ENCODE results near the gene LLGL1.

Gene LLGL1

DNA sequence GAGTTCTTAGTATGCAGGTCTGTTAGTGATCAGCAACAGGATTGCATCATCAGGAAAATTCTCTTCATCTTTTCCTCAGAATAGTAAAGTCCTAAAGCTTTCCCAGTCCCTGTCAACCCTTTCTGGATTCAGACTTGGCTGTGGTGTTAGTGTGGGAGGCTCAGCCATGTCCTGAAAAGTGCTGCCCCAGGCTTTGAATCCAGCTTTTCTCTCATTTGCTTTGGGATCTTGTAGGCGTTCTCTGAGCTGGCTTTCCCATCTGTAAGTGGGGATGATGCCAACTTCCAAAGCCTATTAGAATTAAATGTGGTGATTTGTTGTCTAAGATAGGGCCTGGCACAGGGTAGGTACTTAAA is 38.8 kb upstream of the LLGL1 start:
- Mint-ChIP-seq H3K36me3 (peaks cover 9% of the 10 kb centered on the region), H3K9me3 (no peaks in the 10 kb centered on the region), H3K4me1 (peaks cover 52% of the 10 kb centered on the region), H3K27me3 (no peaks in the 10 kb centered on the region), H3K4me3 (peak overlapping the region; percentile 95), H3K27ac (peak overlapping the region; percentile 97)
- no peak for ATAC-seq (ENCODE audit: low read depth)
- no peak for DNase-seq (ENCODE audit: low spot score in 2 of 2)

DNA sequence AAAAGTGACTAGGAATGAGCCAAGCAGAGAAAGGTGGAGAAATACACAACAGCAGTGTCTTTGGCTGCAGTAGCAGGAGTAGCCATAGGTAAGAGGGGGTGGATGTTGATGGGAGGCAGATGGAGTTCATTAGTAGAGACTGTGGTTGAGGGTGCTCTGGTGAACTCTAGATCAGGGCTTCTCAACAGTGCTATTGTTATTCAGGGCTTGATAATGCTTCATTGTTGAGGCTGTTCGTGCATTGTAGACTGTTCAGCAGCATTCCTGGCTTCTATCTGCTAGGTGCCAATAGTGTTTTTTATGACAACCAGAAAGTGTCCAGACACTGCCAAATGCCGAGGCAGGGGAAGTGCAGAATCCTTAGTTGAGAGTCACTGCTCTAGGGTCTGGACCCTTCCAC is 38.2 kb upstream of the LLGL1 start:
- Mint-ChIP-seq H3K36me3 (peaks cover 9% of the 10 kb centered on the region), H3K9me3 (no peaks in the 10 kb centered on the region), H3K27me3 (no peaks in the 10 kb centered on the region), H3K4me1 (peaks cover 48% of the 10 kb centered on the region), H3K27ac (peak overlapping the region; percentile 3), H3K4me3 (peak overlapping the region; percentile 95)
- DNase-seq (ENCODE audit: low spot score in 2 of 2) (no peak), ATAC-seq (ENCODE audit: low read depth) (no peak)

DNA sequence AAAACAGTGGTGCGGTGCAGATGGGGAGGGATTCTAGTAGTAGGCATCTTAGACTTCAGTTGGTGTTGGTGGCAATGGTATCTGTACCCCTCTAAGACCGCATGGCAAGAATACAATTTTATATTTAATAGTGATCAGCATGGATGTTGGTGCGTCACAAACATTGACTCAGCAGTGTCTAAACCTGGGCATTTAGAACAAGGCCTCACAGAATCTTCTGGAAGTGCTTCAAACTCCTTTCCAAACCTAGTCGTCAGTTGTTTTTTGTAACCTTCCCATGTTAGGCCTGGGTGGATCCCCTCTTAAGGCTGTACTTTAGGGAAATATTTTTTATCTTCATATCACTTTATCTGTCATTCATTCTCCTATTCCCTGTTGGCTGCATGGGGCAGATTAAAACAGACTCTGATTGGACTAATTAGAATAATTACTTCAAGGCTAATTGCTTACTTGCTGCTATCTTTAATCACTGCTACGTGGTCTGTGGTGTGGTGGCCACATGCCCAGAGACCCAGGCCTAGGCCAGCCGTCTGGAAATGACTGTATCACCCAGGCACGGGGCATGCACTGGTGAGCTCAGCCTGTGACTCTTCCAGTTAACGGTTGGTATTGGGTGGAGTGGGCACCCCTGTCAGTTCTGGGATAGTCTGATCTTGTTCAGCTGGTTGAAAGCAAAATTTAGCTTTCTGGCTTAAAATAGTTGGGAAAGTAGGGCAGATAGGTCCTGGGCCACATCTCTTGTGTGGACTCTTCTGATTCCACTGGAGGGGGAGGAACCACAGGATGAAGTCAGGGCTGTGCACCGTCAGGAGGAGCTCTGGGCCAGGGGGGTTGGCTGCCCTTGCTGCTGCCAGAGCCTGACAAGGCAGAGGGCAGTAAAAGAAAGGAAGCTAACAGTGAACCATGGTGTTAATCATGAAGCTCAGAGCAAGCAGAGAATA is 37.3 kb upstream of the LLGL1 start:
- no peak for ATAC-seq (ENCODE audit: low read depth)
- H3K9me3 Mint-ChIP-seq: no peaks in the 10 kb centered on the region
- H3K27ac Mint-ChIP-seq: peak overlapping the region; percentile 47
- H3K36me3 Mint-ChIP-seq: peaks cover 9% of the 10 kb centered on the region
- no peaks in the 10 kb centered on the region for H3K27me3 Mint-ChIP-seq
- H3K4me3 Mint-ChIP-seq: peak overlapping the region; percentile 95
- DNase-seq (ENCODE audit: low spot score in 2 of 2): no peak
- H3K4me1 Mint-ChIP-seq: peaks cover 46% of the 10 kb centered on the region

DNA sequence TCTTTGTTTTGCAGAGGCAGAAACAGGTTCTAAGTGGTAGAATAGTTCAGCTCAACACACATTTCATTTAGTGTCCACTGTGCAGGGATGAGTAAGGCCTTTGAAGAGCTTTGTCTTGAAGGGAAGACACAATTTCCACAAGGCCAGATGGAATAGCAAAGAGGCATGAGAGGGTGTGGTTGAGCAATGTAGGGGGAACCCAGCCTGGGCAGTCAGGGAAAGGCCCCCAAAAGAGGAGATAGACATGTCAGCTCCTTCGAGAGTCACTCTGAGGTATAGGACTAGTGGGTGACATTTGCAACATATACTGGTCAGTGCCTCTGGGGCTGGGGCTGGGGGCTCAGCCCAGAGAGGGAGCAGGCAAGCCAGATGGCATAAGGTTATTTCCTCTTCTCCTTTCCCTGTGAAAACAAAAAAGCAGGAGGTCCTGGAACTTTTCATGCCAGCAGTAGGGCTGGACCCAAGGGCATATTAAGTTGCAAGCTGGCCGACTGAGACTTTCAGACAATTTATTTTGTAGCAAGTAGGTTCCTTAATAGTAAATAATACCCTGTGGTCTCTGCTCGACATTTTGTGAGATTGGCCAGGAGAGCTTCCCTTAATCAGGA is 34.7 kb upstream of the LLGL1 start:
- H3K4me3 Mint-ChIP-seq: no peak overlapping the region
- no peaks in the 10 kb centered on the region for H3K9me3 Mint-ChIP-seq
- peaks cover 20% of the 10 kb centered on the region for H3K36me3 Mint-ChIP-seq
- no peak overlapping the region for H3K27ac Mint-ChIP-seq
- H3K4me1 Mint-ChIP-seq: peaks cover 47% of the 10 kb centered on the region
- ATAC-seq (ENCODE audit: low read depth) (no peak), DNase-seq (ENCODE audit: low spot score in 2 of 2) (no peak)
- H3K27me3 Mint-ChIP-seq: no peaks in the 10 kb centered on the region

DNA sequence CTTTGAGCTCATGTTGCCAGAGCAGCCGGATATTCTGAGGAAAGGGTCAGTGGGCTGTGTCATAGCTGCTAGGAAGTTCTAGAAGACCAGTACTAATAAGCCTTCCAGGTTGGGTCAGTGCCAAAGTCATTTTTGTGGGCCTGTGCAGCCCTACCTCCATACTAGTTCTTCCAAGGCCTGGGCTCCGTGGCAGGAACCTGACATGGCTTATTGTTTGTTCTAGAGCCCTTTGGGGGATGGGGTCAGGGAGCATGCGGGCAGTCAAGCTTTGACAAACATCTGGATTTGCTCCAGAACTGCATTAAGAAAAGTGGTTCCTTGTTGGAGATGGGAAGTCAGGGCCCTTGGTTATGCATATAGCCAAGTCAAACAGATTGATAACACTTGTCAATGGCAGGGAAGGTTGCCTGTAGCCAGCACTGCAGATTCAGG is 34.2 kb upstream of the LLGL1 start:
- Mint-ChIP-seq H3K4me1 (peaks cover 41% of the 10 kb centered on the region), H3K27me3 (no peaks in the 10 kb centered on the region), H3K9me3 (no peaks in the 10 kb centered on the region), H3K4me3 (no peak overlapping the region), H3K36me3 (peaks cover 23% of the 10 kb centered on the region), H3K27ac (no peak overlapping the region)
- no peak for DNase-seq (ENCODE audit: low spot score in 2 of 2)
- ATAC-seq (ENCODE audit: low read depth): no peak

DNA sequence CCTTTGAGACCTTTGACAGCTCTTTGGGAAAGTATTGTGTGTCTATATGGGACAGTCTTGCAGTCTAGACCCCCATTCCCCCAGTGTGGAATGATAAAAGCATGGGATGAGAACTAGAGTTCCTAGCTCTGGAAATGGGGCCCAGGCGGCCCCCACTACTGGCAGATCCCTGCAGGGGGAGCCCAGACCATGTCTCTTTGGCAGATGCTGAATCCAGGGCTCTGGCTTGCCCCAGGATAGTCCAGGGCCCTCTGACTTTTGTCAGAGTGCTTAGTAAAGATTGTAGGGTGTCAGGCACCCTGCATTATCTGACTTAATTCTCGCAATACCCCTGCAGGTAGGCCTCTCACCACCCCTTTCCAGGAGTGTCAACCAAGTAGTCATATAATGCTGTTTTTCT is 33.5 kb upstream of the LLGL1 start:
- ATAC-seq (ENCODE audit: low read depth) (no peak), DNase-seq (ENCODE audit: low spot score in 2 of 2) (no peak)
- peaks cover 34% of the 10 kb centered on the region for H3K4me1 Mint-ChIP-seq
- no peaks in the 10 kb centered on the region for H3K9me3 Mint-ChIP-seq
- peaks cover 26% of the 10 kb centered on the region for H3K36me3 Mint-ChIP-seq
- H3K27me3 Mint-ChIP-seq: no peaks in the 10 kb centered on the region
- H3K4me3 Mint-ChIP-seq: no peak overlapping the region
- no peak overlapping the region for H3K27ac Mint-ChIP-seq

DNA sequence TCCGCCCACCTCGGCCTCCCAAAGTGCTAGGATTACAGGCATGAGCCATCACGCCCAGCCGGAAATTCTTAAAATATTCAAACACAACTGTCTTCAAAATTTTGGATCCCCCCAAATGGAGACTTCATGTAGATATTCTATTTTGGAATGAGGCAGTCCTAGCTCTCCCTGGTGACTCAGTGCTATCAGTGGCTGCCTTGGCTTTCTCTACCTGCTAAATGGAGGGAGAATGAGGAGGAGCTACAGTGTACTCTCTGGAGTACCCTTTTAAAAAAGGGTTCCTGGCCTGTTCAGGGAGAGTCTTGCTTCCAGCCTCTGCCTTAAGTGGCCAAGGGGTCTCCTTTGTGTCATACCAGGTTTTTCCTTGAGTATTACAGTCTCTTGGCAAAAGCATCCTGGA is 31.0 kb upstream of the LLGL1 start:
- Mint-ChIP-seq H3K27ac (no peak overlapping the region), H3K4me1 (peaks cover 28% of the 10 kb centered on the region), H3K9me3 (no peaks in the 10 kb centered on the region), H3K36me3 (peaks cover 29% of the 10 kb centered on the region), H3K27me3 (no peaks in the 10 kb centered on the region), H3K4me3 (no peak overlapping the region)
- no peak for DNase-seq (ENCODE audit: low spot score in 2 of 2)
- ATAC-seq (ENCODE audit: low read depth): no peak

DNA sequence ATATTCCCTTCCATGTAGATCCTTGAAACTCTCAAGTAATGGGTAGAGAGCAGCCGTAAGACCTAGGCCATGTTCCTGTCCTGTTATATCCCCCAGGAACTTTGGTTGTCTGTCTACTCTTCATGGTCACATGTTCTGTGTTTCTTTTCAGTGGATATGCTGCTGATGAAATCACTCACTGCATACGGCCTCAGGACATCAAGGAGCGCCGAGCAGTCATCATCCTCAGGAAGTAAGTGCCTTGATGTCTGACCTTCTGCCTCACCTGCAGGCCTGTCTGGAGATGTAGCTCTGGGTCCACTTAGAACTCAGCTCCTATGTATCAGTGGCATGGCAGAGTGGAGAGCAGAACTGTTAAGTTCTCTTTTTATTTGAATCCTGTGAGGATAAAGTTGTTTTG is 30.6 kb upstream of the LLGL1 start:
- ATAC-seq (ENCODE audit: low read depth) (no peak), DNase-seq (ENCODE audit: low spot score in 2 of 2) (no peak)
- H3K4me1 Mint-ChIP-seq: peaks cover 28% of the 10 kb centered on the region
- H3K36me3 Mint-ChIP-seq: peaks cover 29% of the 10 kb centered on the region
- no peak overlapping the region for H3K4me3 Mint-ChIP-seq
- no peak overlapping the region for H3K27ac Mint-ChIP-seq
- H3K27me3 Mint-ChIP-seq: no peaks in the 10 kb centered on the region
- no peaks in the 10 kb centered on the region for H3K9me3 Mint-ChIP-seq

DNA sequence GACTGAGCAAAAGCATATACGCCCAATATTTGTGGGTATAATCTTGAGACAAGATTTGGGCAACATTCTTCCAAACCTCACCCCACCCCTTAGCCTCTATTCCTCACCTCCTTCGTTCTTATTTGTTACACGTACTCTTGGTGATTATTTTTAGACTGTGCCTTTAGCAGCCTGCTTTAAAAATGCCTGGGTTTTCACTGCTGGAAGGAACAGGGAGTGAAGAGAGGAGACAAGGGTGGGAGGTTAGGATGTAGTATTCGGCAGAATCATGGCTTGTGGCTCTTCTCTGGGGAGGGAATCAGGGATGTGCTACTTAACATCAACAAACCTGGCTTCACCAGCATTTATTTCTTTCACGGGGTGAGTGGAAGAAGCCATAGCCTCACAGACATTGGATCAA is 30.2 kb upstream of the LLGL1 start:
- Mint-ChIP-seq H3K27ac (no peak overlapping the region), H3K27me3 (no peaks in the 10 kb centered on the region), H3K4me3 (no peak overlapping the region), H3K4me1 (peaks cover 28% of the 10 kb centered on the region), H3K36me3 (peaks cover 31% of the 10 kb centered on the region), H3K9me3 (no peaks in the 10 kb centered on the region)
- no peak for ATAC-seq (ENCODE audit: low read depth)
- DNase-seq (ENCODE audit: low spot score in 2 of 2): no peak

DNA sequence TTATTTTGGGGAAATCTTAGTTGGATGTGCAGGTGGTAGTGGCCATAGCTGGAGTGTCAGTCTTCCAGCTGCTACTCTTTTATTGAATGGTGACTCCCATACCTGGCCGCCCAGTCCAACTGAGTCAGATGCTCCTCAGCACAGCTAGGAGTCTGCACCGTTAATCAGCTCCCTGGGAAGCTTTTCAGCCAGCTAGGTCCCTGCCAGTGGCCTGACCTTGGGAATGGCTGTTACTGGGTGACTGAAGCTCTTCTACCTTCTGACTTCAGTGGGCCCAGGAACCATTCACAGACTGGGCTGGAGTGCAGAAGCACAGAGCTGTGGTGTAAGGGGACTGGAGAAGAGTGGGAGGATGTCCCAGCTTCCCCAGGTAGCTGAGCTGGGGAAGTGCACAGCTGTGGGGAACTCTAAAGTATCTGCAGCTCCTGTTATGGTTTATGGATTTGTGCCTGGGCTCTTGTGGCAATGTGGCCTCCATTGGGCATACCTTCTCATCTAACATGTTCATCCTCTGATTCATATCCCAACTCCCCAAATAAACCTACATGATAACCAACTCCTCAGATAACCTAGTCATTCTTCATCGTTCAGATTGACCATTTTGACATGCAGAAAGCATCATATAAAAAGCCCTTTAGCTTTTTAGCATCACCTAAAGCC is 27.8 kb upstream of the LLGL1 start:
- DNase-seq (ENCODE audit: low spot score in 2 of 2): no peak
- Mint-ChIP-seq H3K27ac (no peak overlapping the region), H3K36me3 (peaks cover 31% of the 10 kb centered on the region), H3K27me3 (no peaks in the 10 kb centered on the region), H3K4me1 (peaks cover 26% of the 10 kb centered on the region), H3K9me3 (no peaks in the 10 kb centered on the region), H3K4me3 (no peak overlapping the region)
- ATAC-seq (ENCODE audit: low read depth): no peak

DNA sequence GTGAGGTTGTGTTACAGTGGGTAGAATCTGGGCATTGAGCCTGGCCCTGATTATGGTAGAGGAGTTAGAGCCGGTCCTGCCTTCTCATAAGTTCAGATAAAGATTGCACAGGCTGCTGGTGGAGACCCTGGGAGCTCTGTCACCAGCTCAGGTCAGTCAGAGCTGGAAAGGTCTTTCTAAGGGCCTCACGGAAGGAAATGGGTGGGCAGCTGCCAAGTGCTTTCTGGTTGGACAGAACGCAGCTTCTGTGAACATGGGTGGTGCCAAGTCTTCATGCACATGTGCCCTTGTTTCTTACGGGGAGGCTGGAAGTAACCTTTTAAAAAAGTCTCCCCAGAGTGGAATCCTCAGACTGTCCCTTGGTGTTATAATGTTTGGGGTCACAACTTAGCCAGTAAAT is 26.9 kb upstream of the LLGL1 start:
- Mint-ChIP-seq H3K4me1 (peaks cover 25% of the 10 kb centered on the region), H3K9me3 (no peaks in the 10 kb centered on the region), H3K27ac (no peak overlapping the region), H3K27me3 (no peaks in the 10 kb centered on the region), H3K36me3 (peaks cover 34% of the 10 kb centered on the region), H3K4me3 (no peak overlapping the region)
- DNase-seq (ENCODE audit: low spot score in 2 of 2) (no peak), ATAC-seq (ENCODE audit: low read depth) (no peak)

DNA sequence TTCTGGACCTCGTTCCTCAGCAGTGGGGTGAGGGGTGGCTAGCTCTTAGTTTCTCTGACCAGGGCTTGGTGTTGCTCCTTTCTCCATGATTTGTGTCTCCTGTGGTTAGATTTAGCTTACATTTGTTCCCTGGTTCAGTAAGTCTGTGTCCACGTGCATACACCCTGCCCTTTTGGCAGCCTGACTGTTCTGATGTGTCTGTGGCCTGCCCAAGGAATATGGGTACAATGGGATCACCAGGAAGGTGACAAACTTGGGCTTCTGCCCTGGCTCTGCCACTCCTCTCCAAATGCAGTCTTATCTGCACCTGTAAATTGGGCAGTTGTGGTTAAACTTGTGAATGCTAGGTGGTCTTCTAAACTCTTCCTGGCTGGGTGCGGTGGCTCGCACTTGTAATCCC is 24.3 kb upstream of the LLGL1 start:
- Mint-ChIP-seq H3K4me1 (peaks cover 19% of the 10 kb centered on the region), H3K27ac (no peak overlapping the region), H3K27me3 (no peaks in the 10 kb centered on the region), H3K36me3 (peaks cover 26% of the 10 kb centered on the region), H3K4me3 (no peak overlapping the region), H3K9me3 (no peaks in the 10 kb centered on the region)
- DNase-seq (ENCODE audit: low spot score in 2 of 2): no peak
- ATAC-seq (ENCODE audit: low read depth): no peak

DNA sequence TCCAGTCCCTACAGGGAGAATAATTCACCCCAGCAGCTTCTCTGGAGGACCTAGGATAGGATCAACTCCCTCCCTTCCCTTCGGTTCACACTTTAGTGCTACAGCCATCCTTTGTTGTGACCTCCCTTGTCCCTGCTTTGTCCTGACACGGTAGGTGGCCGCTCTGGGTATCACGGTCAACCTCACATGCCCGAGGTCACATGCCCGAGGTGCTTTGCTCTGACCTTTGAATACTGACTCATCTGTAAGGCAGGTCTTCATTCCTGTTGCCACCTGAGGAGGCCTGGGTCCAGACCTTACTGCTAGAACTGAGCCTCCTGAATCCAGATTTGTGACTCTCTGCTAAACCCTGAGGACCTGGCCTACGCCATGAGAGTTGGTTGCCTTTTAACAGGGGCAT is 22.1 kb upstream of the LLGL1 start:
- DNase-seq (ENCODE audit: low spot score in 2 of 2) (no peak), ATAC-seq (ENCODE audit: low read depth) (no peak)
- no peaks in the 10 kb centered on the region for H3K27me3 Mint-ChIP-seq
- H3K4me3 Mint-ChIP-seq: no peak overlapping the region
- no peaks in the 10 kb centered on the region for H3K9me3 Mint-ChIP-seq
- peaks cover 25% of the 10 kb centered on the region for H3K36me3 Mint-ChIP-seq
- peaks cover 15% of the 10 kb centered on the region for H3K4me1 Mint-ChIP-seq
- peak overlapping the region; percentile 74 for H3K27ac Mint-ChIP-seq

DNA sequence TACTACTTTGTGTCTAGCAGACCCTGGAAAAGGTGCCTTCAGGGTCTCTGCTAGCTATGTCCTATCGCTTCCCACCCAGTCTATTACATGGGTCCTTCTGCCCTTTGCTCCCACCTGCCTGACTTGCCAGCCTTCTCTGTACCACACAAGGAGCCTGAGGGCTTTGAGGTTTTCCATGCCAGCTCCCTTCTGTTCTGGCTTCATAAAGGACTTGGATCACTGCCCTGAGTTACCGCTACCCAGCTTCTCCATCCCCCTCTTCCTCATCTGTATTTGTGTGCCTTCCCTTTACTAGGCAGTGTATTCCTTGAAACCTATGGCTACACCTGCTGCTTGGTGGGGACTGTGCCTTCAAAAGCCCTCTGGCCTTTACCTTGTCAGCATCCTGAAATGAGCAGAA is 19.6 kb upstream of the LLGL1 start:
- peak overlapping the region; percentile 9 for H3K27ac Mint-ChIP-seq

More for the DNA sequence above, 19.6 kb upstream of the LLGL1 start:
- ATAC-seq (ENCODE audit: low read depth): no peak
- Mint-ChIP-seq H3K36me3 (peaks cover 28% of the 10 kb centered on the region), H3K9me3 (no peaks in the 10 kb centered on the region), H3K4me3 (no peak overlapping the region), H3K4me1 (peaks cover 3% of the 10 kb centered on the region), H3K27me3 (no peaks in the 10 kb centered on the region)
- DNase-seq (ENCODE audit: low spot score in 2 of 2): no peak
